Dermis microvascular lymphatic vessel endothelial cell (primary cell): ENCODE data around the gene COPRS. TPM values are rescaled to one million over a fixed set of nuclear protein-coding genes. Genes with fewer than 3 reads are reported as not detected.

Experiments
- DNase-seq, 2 donors: peaks; one replicate each; pipeline versions ENCODE4 v3.0.0 to v3.0.0-alpha.2; 2010; ENCODE audit warnings: low read depth in 2 of 2
- total RNA-seq: library from RNA; depleted of rRNA; stranded (reverse); fragments of >200 nt; gene quantifications from 2 replicates; pipeline ENCODE4 v1.2.1, GENCODE V29; 2014

The COPRS gene, protein sequence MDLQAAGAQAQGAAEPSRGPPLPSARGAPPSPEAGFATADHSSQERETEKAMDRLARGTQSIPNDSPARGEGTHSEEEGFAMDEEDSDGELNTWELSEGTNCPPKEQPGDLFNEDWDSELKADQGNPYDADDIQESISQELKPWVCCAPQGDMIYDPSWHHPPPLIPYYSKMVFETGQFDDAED
- 58.9 and 60.1 TPM in 2 replicates for total RNA-seq

DNA sequence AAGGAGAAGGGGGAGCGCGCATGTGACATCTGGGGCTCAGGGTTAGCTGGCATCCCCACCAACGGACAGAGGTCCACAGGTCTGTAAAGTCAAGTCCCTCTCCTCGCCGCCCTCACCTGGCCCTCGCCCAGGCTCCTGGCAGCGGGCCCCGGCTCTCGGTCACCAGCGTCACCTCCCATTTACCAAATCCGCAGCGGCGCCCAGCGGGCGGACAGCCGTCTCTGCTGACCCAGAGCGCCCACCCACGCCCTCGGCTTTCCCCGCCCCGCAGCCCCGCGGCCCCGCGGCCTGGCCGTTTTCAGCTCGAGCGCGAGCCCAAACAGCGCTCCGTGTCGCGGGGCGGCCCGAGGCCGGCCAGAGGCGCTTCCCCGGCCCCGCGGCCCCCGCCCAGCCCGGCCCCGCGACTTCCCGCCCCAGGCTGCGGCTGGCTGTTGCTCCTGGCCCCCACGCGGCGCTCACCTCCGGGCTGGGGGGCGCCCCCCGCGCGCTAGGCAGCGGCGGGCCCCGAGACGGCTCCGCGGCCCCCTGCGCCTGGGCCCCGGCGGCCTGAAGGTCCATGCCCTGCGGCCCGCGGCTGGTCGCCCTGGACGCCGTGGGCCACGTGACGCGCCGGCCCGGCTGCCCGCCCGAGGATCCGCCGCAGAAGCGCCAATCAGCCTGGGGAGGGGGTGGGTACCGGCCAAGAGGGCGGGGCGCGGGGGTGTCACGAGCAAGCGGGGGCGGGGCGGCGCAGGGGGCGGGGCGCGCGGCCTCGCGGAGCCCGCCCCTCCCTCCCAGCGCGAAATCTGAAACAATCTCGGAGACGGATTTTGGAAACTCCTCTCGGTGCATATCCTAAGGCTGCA lies at the start of gene COPRS:
Gene COPRS (minus strand): TSS at position 603 of the 845 bp plus-strand sequence. CDS start 45 bp downstream, at position 558.
- DNase-seq, result peak; percentile 67 to 91

DNA sequence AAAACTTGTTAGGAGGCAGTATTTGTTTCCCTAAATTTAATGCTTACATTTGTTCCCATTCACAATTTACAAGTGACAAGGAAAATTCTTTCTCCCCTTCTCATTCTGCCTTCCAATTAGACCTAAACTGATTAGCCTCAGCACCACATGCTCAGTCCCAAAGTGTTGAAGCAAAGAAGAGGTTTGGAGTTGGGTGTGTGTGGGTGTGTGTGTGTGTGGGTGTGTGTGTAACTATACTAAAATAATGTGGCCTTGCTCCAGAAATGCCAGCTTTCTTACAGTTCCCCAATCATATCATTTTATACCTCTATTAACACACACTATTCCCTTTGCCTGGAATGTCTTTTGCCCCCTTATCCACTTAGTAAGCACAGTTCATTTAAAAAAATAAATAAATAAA lies 49.3 kb upstream of the COPRS start:
- no peak for DNase-seq

DNA sequence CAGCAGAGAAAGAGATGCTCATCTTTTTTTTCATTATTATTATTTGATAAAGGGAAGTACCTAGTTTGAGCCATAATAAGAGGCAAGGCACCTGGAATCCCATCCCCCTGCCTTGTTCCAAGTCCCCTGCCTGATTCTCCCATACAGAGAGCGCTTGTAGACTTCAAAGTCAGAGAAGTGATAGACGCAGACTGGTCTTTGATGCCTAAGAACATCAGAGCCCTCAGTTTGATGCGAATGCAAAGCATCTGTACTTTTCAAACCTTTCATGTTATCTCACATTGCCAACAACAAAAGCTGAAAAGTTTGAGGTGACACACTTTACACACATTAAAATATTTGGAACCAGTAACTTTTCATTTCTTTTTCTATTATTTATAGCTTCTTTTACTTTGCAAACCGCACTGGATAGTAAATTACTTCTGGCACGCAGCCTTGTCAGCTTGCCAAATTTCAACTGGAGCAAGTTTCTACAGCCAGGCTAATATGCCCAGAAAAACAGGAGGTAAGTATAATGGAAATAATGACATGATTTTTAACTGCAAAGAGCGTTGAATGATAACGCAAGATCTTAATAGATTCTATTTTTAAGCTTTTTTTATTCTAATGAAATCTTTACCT lies 48.4 kb upstream of the COPRS start:
- peak; percentile 74 for DNase-seq

DNA sequence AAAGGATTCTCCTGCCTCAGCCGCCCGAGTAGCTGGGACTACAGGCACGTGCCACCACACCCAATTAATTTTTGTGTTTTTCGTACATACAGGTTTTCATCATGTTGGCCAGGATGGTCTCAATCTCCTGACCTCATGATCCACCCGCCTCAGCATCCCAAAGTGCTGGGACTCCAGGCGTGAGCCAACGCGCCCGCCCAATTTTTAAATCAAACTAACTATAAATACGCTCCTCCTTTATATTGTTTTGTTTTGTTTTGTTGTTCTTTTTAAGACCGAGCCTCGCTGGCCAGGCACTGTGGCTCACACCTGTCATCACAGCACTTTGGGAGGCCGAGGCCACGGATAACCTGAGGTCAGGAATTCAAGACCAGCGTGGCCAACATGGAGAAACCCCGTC lies 44.4 kb upstream of the COPRS start:
- DNase-seq, result no peak

DNA sequence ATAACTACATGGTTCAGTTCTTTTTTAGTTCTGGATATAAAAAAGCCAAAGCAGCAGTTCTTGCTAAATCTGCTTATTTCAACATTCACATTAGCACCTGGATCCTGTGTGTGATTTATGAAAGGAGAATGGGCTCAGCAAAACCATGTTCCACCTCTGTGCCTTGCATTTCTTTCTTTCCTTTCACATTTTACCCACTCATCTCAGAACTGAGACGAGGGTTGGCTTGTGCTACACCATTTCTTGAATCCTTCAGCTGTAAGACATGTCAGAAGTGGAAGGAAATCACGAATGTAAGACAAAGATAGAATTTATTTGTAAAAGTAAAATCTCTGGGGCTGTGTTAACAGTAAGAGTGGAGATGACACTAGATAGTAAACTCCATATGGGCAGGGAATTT lies 43.6 kb upstream of the COPRS start:
- DNase-seq, result no peak

DNA sequence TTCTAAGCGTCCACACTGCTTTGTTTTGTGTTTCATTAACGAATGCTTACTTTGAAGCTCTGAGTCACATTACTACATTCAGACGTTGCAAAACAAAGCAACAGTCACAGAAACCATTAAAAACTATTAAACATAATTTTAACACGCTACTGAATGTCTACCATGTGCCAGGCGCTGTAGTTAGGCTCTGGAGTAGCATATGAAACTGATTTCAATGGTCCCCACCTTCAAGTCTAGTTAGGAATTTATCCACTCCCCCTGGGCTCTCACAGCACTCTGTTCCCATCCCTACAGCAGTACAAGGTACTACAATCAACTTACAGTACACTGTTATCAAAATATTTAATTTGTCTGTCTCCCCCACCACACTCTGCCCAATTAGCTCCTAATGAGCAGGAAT lies 41.8 kb upstream of the COPRS start:
- DNase-seq, result peak in 1 of 2 donors; percentile 33

DNA sequence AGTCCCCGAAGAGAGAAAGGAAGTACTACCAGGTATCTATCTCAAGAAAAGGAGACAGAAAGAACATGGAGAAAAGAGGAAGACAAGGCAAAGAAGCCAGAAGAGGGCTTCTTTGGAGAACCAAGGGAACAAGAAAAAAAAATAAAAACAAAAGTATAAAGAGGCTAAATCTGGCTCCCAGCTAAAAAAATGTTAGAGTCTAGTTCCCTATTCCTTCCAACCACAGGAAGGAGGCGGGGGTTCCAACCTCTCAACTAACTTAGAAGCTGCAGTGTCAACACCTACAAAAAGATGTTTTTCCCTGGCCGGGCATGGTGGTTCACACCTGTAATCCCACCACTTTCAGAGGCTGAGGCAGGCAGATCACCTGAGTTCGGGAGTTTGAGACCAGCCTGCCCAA lies 29.1 kb upstream of the COPRS start:
- DNase-seq, result no peak

DNA sequence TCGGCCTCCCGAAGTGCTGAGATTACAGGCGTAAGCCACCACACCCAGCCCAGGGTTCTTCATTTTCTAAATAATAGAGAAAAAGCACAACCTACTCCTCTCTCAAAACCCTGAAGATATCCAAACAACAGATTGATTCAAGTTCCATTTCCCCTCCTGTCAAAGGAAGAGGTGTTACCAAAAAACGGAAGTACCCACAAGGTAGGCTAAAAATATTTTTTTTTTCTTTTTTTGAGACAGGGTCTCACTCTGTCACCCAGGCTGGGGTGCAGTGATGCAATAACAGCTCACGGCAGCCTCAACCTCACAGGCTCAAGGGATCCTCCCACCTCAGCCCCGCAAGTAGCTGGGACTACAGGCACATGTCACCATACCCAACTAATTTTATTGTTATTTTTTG lies 23.5 kb upstream of the COPRS start:
- DNase-seq, result no peak

DNA sequence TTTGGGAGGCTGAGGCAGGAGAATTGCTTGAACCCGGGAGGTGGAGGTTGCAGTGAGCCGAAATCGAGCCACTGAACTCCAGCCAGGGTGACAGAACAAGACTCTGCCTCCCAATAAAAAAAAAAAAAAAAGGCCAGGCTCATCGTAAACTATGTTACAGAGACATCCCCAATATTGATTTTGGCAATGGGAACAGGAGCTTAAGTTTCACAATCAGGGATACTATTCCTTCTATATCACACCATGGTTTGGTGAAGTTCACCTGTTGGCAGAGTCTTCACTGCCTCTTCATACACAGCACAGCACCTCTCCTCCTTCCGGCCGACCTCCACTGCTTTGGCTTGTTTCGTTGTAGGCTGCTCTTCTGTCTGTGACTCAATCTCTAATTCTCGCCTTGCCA lies 21.3 kb upstream of the COPRS start:
- no peak for DNase-seq

DNA sequence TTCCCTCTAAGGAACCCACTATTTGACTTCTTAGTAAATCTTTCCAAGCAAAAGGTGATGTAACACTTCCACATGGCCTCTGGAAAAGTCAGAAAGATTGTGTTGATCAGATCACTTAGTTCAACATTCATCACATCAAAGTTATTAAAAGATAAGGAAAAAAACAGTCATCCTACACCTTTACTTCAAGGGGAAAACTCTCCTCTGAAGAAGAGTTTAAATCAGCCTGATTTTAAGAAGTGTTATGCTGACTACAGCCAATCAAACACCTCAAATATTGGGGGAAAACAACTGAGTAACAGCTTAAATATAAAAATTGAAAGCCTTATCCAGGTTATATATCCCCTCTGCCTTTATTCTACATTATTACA lies 19.6 kb upstream of the COPRS start:
- DNase-seq, result no peak

DNA sequence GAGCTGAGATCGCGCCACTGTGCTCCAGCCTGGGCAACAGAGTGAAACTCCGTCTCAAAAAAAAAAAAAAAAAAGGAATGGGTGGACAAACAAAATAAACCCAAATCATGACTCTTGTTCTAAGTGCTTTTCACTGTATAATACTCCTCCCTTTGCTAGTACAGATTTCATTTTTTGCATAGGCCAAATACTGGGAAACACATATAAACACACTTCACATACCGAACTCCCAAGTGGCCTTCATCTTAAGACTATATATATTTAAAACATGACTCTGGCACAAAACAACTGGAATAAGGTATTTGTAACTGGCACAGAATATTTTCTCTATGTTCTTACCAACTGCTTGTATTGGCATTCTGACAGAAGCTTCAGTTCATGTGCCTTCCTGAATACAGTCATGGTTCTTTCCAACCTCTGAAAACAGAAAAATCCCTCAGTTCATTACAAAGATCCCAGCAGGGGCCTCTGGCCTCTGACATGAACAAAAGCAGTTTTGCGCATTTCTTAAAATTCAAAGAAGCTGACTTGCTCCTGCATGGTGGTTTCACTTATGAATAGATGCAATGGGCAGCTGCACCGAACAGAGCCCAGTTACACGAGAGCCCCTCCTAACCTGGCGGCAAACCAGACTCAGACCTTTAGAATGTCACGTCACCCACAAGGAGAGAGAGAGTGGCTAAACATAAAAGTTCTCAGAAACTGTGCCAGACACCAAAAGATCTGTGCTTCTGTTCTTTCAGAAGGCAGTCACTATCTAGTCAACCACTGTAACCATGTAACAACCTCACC lies 19.1 kb upstream of the COPRS start:
- DNase-seq, result peak; percentile 69 to 88

DNA sequence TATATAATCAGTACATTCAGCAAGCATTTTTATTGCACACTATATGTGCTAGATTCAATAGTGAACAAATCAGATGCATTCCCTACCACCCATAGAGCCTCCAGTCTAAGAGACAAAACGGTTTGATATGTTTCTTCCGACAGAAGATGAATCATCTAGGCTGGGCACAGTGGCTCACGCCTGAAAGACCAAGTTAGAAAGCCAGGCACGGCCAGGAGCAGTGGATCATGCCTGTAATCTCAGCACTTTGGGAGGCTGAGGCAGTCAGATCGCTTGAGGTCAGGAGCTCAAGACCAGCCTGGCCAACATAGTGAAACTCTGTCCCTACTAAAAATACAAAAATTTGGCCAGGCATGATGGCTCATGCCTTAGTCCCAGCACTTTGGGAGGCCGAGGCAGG lies 18.3 kb upstream of the COPRS start:
- DNase-seq, result no peak

DNA sequence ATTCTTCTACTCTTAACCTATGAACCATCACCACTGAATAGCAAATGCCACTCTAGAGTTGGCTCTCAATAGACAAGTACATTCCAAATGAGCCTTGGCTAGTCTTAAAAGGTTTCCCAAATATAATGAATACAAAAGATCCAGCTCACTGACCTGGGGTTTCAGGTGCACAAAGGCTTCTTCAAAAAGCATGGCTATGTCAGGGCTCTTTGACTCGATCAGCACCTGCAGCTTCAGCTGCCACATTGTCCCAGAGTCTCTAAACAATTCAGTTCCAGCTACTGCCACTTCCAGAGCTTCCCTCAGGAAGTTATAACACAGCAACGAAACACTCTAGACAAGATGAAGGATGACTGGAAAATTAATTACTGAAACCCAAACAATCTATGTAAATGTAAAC lies 16.0 kb upstream of the COPRS start:
- DNase-seq, result no peak

DNA sequence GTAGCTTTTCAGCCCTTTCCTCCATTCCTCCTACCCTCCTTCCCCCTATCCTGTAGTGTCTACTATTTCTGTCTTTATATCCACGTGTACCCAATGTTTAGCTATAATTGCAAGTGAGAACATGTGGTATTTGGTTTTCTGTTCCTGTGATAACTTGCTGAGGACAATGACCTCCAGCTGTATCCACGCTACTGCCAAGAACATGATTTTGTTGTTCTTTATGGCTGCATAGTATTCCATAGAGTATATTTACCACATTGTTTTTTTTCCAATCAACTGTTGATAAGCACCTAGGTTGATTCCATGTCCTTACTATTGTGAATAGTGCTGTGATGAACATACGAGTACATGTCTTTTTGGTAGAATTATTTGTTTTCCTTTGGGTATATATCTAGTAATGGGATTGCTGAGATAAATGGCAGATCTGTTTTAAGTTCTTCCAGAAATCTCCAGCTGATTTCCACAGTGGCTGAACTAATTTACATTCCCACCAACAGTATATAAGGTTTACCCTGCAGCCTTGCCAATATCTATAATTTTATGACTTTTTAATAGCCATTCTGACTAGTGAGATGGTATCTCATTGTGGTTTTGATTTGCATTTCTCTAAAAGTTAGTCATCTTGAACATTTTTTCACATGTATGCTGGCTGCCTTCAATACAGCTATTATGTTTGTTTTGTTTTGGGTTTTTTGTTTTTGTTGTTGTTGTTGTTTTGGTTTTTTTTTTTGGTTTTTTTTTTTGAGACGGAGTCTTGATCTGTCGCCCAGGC lies 10.9 kb upstream of the COPRS start:
- no peak for DNase-seq

DNA sequence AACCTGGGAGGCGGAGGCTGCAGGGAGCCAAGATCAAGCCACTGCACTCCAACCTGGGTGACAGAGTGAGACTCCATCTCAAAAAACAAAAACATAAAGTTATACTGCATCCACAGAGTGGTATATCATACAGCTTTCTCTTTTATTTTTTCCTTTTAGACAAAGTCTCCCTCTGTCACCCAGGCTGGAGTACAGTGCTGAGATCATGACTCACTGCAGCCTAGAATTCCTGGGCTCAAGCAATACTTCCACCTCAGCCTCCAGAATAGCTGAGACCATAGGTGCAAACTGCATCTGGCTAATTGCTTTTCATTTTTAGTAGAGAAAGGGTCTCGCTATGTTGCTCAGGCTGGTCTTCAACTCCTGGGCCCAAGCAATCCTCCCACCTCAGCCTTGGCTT lies 10.0 kb upstream of the COPRS start:
- no peak for DNase-seq

DNA sequence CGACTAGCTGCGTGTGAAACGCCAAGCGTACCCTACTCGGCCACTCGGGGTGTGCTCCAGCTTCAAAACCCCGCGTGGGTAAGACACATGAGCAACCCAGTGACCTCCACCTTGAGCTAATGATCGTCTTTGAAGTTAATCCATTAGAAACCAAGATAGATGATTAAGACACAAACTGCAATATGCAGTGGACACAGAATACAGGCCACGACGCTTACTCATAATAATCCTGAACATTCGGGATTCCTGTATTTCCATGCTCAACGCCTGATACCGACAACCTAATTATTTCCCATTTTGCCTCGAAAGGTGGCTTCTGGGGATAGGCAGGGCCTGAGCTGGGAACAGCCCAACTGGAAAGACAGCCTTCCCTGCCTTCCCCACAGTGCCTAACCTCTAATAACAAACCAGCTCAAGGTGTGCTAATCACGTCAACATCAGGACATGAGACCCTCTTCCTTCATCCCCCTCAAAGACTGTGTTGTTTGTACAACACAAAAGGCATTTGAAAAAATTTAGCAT lies 504 bp upstream of the COPRS start:
- DNase-seq, result no peak

DNA sequence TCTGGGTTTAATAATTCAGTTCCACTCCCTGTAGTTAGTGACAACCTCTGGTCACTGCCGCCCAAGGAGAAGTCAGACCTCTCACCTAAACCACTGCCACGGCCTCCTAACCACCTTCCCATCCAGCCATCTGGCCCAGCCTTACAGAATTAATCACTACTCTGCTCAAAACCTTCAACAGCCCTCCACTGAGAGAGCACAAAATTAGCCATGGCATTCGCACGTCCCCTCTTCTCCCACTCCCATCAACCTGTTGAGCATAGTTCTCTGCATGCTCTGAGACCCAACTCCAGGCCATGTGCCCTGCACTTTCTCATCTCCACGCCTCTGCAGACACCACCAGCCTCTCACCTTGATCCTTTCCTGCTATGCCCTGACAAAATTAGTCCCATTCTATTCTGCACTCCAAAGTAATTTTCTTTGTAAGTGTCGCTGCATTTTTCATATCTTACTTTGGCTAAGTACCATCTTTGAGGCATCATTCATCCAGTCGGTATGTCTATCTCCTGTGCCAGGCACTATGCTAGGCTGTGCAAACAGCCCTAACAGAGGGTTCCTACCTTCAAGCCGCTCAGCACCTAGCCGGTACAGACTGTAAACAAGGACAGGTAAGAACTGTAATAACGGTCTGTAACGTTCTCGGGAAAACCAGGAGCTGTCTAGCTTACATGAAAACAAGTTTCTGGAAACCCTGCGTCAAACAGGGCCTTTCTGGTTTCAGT lies 963 bp downstream of the COPRS start:
- no peak for DNase-seq

DNA sequence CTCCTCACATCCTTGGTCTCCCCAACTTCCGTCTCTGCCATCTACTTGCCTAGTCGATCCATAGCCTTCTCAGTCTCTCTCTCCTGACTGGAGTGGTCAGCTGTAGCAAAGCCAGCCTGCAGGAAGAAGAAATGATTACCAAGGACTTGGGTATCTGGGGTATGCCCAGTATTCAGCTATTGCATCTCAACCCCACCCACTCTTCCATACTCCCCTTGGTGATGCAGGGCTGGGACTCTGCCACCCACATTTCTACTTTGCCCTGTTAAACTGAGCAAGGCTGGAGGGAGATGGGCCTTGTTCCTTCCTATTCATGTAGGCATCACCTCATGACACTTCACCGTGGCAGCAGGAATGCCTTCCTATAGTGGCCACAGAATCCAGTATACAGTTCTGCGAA lies 2.3 kb downstream of the COPRS start:
- no peak for DNase-seq

DNA sequence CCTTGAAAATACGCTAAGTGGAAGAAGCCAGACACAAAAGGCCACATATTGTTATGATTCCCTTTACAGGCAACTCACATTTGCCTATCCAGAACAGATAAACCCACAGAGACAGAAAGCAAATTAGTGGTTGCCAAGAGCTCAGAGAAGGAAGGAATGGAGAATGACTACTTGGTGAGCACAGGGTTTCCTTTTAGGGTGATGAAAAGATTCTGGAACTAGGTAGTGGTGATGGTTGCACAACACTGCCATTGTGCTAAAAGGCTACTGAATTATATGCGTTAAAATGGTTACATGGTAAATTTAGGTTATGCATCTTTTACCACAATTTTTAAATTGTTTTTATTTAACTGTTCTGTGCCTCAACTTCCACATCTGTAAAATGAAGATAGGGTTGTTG lies 4.4 kb downstream of the COPRS start:
- DNase-seq, result no peak

DNA sequence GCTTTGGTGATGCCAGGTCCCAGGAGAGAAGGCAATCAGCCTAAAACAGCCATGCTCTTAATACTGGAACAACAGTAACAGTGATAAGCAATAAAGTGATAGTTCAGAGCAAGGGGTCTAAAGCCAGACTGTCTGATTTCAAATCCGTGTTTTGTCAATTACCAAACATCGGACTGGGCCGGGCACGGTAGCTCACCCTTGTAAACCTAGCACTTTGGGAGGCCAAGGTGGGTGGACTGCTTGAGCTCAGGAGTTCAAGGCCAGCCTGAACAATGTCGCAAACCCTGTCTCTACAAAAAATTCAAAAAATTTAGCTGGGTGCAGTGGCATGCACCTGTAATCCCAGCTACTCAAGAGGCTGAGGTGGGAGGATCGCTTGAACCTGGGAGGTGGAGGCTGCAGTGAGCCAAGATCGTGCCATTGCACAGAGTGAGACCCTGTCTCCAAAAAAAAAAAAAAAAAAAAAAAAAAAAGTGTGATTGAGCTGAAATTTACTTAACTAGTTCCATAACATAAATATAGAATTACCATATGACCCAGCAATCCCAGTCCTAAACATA lies 5.1 kb downstream of the COPRS start:
- no peak for DNase-seq
